Measurements from ENCODE around the gene TRAF3IP1. TPM values are rescaled to one million over a fixed set of nuclear protein-coding genes. Genes with fewer than 3 reads are reported as not detected.
"Not testable (repeated sequence)": the region's sequence is repeated elsewhere in the genome, so short reads cannot be mapped to it uniquely, and the experiment has no call there.

TRAF3IP1 gene, protein sequence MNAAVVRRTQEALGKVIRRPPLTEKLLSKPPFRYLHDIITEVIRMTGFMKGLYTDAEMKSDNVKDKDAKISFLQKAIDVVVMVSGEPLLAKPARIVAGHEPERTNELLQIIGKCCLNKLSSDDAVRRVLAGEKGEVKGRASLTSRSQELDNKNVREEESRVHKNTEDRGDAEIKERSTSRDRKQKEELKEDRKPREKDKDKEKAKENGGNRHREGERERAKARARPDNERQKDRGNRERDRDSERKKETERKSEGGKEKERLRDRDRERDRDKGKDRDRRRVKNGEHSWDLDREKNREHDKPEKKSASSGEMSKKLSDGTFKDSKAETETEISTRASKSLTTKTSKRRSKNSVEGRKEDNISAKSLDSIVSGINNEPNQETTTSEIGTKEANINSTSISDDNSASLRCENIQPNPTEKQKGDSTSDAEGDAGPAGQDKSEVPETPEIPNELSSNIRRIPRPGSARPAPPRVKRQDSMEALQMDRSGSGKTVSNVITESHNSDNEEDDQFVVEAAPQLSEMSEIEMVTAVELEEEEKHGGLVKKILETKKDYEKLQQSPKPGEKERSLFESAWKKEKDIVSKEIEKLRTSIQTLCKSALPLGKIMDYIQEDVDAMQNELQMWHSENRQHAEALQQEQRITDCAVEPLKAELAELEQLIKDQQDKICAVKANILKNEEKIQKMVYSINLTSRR
- 14.4 and 15.4 TPM in 2 replicates for total RNA-seq

DNA sequence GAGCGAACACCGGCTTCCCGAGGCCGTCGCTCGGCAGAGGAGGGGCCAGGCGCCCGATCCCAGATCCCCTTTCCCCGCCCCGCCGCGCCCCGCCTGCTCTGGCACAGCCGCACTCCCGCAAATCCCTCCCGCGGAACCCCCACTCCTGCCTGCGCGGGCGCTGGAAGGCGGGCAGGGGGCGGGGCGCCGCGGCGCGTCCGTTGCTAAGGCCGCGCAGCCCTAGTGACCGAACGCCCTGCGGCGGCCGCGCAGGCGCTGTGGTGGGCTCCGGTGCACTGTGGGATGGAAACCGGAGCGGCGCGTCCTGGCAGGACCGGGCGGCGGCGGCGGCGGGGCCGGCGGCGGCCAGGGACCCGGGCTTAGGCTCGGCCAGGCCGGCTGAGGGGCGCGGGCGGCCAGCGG, at the start of gene TRAF3IP1:
Gene TRAF3IP1 (plus strand): TSS at position 273 of the 402 bp plus-strand sequence. CDS start 145 bp downstream, outside the sequence.
- intact Hi-C loops (cut with micrococcal nuclease) = loop anchor here (1.0 to 2.0 kb wide), 3 partner anchors 32 to 119 kb away; partner anchors contain the start of genes ASB1 and PER2
- peaks cover 21% of the 10 kb centered on the region for H3K27me3 Mint-ChIP-seq (ENCODE audit: insufficient read depth)
- H3K36me3 Mint-ChIP-seq (ENCODE audit: low read depth) = no peaks in the 10 kb centered on the region
- peak; percentile 84 for DNase-seq (ENCODE audit: low spot score)
- H3K4me3 Mint-ChIP-seq = peak within 1 kb of the TSS; percentile 81
- H3K9me3 Mint-ChIP-seq = no peaks in the 10 kb centered on the region
- H3K27ac Mint-ChIP-seq = peak within 1 kb of the TSS; percentile 8
- peaks cover 15% of the 10 kb centered on the region for H3K4me1 Mint-ChIP-seq (ENCODE audit: low read depth)

DNA sequence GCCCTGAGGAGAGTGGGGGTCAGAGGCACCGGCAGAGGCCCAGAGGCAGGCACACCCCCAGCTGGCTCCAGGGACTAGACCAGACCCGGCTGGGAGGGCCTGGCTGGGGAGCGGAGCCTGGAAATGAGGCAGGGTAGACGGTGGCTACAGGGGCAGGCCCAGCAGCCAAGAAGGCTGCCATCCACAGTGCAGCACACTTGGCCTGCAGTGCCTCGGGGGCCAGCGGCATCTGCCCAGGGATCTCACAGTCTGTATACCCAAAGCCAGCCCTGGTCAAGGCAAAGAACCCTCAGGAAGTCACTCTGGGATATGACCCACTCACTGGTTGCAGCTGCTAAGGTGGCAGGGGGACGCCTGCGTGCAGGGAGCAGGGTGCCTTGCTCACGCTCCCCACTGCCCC, 49.7 kb upstream of the TRAF3IP1 start:
- Mint-ChIP-seq H3K27ac (no peak overlapping the region), H3K9me3 (no peaks in the 10 kb centered on the region), H3K36me3 (ENCODE audit: low read depth) (peaks cover 14% of the 10 kb centered on the region), H3K27me3 (ENCODE audit: insufficient read depth) (no peaks in the 10 kb centered on the region), H3K4me1 (ENCODE audit: low read depth) (no peaks in the 10 kb centered on the region), H3K4me3 (no peak overlapping the region)
- intact Hi-C loops (cut with micrococcal nuclease) = no loop called here
- DNase-seq (ENCODE audit: low spot score) = no peak

DNA sequence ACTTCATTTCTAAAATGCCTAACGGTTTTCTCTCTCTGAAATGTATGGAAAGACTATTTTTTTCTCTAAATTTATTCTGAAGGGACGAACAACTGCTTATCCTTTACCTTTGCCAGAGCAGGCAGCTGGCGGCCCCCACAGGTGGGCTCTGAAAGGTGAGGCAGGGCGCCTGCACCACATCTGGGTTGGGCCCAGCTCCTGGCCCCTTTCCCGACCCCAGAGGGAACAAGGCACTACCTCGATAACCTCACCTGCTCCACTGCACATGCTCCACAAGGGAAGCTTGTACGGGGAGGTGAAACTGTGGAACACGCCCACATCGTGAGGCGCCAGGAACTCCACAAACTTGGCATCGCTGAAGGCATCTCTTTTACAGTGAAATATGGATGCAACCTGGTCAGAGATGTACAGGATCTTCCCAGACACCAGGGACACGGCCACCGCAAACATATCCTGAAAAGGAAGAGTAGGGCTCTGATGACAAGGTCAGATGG, 49.2 kb upstream of the TRAF3IP1 start:
- H3K36me3 Mint-ChIP-seq (ENCODE audit: low read depth) = peaks cover 14% of the 10 kb centered on the region
- no peak overlapping the region for H3K27ac Mint-ChIP-seq
- H3K27me3 Mint-ChIP-seq (ENCODE audit: insufficient read depth) = no peaks in the 10 kb centered on the region
- no peaks in the 10 kb centered on the region for H3K9me3 Mint-ChIP-seq
- intact Hi-C loops (cut with micrococcal nuclease) = no loop called here
- no peaks in the 10 kb centered on the region for H3K4me1 Mint-ChIP-seq (ENCODE audit: low read depth)
- no peak overlapping the region for H3K4me3 Mint-ChIP-seq
- no peak for DNase-seq (ENCODE audit: low spot score)

DNA sequence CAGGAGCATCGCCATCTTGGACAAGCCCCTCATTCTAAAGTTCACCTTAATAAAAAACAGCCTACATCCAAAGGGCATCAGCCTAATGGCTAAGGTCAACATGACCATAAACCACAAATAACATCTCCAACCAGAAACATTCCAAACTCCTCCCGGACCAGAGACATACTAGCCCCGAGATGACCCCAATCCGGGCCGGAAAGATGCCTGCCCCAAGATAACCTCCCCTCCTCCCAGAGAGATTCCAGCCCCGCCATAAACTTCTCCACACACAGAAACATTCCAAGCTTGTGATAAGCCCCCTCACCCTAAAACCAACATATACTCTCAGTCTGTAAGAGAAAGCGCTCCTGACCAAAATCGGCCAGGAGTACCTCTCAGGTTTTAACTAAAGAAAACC, 48.6 kb upstream of the TRAF3IP1 start:
- H3K27me3 Mint-ChIP-seq (ENCODE audit: insufficient read depth); H3K9me3 Mint-ChIP-seq; intact Hi-C loops (cut with micrococcal nuclease); H3K4me3 Mint-ChIP-seq; H3K4me1 Mint-ChIP-seq (ENCODE audit: low read depth); DNase-seq (ENCODE audit: low spot score); H3K27ac Mint-ChIP-seq: not testable (repeated sequence)
- H3K36me3 Mint-ChIP-seq (ENCODE audit: low read depth) = peaks cover 18% of the 10 kb centered on the region

DNA sequence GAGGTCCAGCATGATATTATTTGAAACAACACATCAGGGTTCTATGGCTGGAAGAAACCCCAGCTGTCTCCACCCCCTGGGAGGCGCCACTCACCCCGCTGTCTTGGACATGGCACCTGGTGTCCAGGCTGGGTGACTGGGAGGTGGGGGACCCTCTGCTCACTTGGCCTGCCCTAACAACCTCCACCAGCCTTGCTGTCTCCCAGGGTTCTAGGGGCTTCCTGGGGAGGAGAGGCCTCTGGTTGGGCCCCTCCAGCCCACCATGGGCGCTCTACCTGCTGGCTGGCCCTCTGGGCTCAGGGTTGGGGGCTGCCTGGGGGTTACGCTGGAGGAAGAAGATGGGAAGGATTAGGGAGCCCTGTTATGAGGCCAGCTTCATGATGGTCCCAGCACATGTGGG, 48.2 kb upstream of the TRAF3IP1 start:
- no peak overlapping the region for H3K27ac Mint-ChIP-seq
- intact Hi-C loops (cut with micrococcal nuclease) = no loop called here
- H3K4me1 Mint-ChIP-seq (ENCODE audit: low read depth) = no peaks in the 10 kb centered on the region
- H3K27me3 Mint-ChIP-seq (ENCODE audit: insufficient read depth) = no peaks in the 10 kb centered on the region
- peaks cover 20% of the 10 kb centered on the region for H3K36me3 Mint-ChIP-seq (ENCODE audit: low read depth)
- no peaks in the 10 kb centered on the region for H3K9me3 Mint-ChIP-seq
- H3K4me3 Mint-ChIP-seq = no peak overlapping the region
- no peak for DNase-seq (ENCODE audit: low spot score)

DNA sequence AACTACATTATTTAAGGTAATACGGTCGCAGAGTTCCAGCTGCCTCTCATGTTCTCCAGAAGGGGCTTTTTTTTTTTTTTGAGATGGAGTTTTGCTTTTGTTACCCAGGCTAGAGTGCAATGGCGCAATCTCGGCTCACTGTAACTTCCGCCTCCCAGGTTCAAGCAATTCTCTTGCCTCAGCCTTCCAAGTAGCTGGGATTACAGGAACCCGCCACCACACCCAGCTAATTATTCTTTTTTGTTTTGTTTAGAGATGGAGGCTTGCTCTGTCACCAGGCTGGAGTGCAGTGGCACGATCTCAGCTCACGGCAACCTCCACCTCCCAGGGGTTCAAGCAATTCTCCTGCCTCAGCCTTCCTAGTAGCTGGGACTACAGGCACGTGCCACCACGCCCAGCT, 46.9 kb upstream of the TRAF3IP1 start:
- H3K36me3 Mint-ChIP-seq (ENCODE audit: low read depth) = peaks cover 17% of the 10 kb centered on the region
- DNase-seq (ENCODE audit: low spot score); H3K27me3 Mint-ChIP-seq (ENCODE audit: insufficient read depth); H3K9me3 Mint-ChIP-seq; H3K27ac Mint-ChIP-seq; H3K4me1 Mint-ChIP-seq (ENCODE audit: low read depth); H3K4me3 Mint-ChIP-seq; intact Hi-C loops (cut with micrococcal nuclease): not testable (repeated sequence)

DNA sequence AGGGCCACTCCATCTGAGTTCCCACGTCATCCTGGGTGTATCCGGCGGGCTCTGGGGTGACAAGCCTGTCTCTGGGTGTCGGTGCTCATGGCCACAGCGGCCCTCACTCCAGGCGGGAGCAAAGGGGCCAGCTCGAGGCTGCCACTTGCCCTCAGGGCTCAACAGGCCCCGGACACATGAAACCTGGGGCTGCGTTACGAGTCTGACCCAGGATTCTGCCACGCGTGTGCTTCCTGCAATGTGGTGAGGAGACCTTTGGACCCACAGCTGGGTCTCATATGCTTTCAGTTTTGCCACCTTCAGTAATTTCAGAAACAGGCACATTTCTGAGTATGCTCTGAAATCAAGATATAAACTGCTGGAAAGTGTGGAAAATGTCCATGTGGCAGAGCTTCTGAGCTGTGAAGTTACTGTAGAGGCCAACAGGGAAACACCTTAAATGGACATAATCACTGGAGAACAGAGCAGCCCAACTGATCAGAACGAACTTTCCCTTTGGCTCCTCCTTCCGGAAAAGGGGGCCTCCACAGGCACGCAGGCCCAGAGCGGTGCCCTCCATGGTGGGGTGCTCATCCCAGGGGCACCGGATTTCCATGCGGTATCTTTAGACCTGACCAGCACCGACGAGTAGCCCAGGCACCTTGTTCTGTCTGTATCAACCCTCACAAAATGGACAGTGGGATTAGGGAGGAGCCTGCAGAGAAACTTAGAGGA, 46.0 kb upstream of the TRAF3IP1 start:
- Mint-ChIP-seq H3K4me1 (ENCODE audit: low read depth) (no peaks in the 10 kb centered on the region), H3K27ac (no peak overlapping the region), H3K27me3 (ENCODE audit: insufficient read depth) (no peaks in the 10 kb centered on the region), H3K4me3 (no peak overlapping the region), H3K9me3 (no peaks in the 10 kb centered on the region), H3K36me3 (ENCODE audit: low read depth) (peaks cover 17% of the 10 kb centered on the region)
- intact Hi-C loops (cut with micrococcal nuclease) = no loop called here
- DNase-seq (ENCODE audit: low spot score) = no peak

DNA sequence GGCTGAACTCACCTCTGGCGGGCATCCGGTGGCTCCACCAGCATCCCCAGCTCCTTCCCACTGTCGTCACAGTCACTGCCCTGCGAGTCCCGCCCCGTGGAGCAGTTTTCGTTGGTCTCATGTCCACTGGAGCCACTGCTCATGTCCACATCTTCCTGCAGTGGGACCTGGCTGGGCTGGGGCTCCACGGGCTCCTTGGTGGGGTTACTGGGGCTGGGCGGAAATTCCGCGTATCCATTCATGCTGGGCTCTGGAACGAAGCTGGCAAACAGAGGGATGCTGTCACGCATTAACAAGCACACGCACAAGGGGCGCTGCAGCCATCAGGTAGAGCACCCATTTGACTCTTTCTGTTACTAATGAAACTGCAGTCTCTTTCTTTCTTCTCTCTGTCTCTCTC, 42.6 kb upstream of the TRAF3IP1 start:
- DNase-seq (ENCODE audit: low spot score) = no peak
- Mint-ChIP-seq H3K27me3 (ENCODE audit: insufficient read depth) (no peaks in the 10 kb centered on the region), H3K4me3 (no peak overlapping the region), H3K4me1 (ENCODE audit: low read depth) (no peaks in the 10 kb centered on the region), H3K36me3 (ENCODE audit: low read depth) (peaks cover 15% of the 10 kb centered on the region), H3K9me3 (no peaks in the 10 kb centered on the region), H3K27ac (no peak overlapping the region)
- intact Hi-C loops (cut with micrococcal nuclease) = no loop called here

DNA sequence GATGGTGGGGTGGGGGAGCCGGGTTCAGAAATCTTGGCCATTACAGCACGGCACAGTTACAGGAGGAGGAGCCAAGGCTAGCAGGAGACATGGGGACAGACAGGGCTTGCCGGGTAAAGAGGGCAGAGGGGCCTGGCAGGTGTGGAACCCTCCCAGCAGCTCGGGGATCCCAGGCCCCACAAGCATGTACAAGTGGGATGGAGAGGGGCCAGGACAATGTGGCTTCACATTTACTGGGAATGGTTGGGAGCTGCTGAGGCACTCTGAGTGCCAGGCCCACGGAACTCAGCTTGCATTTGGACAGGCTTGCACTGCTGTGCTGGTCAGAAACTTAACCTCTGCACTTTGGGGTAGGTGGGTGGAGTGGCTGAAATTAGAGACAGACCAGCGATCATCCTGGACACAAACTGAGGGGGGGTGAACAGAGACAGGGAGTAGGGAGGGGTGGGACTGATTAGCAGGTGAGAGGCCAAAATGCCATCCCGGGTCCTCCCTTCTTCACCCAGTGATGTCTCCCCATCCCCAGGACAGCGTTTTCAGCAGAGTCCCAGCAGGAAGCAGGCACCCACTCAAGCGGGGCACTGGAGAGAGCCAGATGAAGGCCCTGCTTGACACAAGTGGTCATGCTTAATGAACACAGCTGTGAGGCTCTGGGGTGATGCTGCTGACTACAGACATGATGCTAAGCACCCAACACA, 41.5 kb upstream of the TRAF3IP1 start:
- no peak overlapping the region for H3K4me3 Mint-ChIP-seq
- H3K4me1 Mint-ChIP-seq (ENCODE audit: low read depth) = no peaks in the 10 kb centered on the region
- H3K27me3 Mint-ChIP-seq (ENCODE audit: insufficient read depth) = no peaks in the 10 kb centered on the region
- H3K36me3 Mint-ChIP-seq (ENCODE audit: low read depth) = peaks cover 12% of the 10 kb centered on the region
- no peaks in the 10 kb centered on the region for H3K9me3 Mint-ChIP-seq
- intact Hi-C loops (cut with micrococcal nuclease) = no loop called here
- H3K27ac Mint-ChIP-seq = no peak overlapping the region
- DNase-seq (ENCODE audit: low spot score) = no peak

DNA sequence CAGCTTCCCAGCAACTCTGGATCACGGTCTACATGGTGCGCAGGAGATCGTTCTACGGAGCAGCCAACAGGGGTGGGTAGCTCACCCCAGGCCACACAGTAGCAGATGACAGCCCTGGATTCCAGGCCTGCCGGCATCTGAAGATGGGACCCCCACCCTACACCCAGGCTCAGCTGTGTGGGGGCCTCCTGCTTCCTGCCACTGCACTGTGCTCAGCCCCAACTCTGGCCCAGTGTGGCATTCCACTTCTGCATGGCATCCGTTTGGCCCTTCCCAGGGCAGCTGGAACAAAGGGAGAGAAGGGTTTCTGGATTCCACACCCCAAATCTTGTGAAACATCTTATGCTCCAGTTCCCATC, 41.0 kb upstream of the TRAF3IP1 start:
- Mint-ChIP-seq H3K9me3 (no peaks in the 10 kb centered on the region), H3K4me3 (no peak overlapping the region), H3K4me1 (ENCODE audit: low read depth) (no peaks in the 10 kb centered on the region), H3K27ac (no peak overlapping the region), H3K27me3 (ENCODE audit: insufficient read depth) (no peaks in the 10 kb centered on the region), H3K36me3 (ENCODE audit: low read depth) (peaks cover 12% of the 10 kb centered on the region)
- intact Hi-C loops (cut with micrococcal nuclease) = no loop called here
- DNase-seq (ENCODE audit: low spot score) = no peak

DNA sequence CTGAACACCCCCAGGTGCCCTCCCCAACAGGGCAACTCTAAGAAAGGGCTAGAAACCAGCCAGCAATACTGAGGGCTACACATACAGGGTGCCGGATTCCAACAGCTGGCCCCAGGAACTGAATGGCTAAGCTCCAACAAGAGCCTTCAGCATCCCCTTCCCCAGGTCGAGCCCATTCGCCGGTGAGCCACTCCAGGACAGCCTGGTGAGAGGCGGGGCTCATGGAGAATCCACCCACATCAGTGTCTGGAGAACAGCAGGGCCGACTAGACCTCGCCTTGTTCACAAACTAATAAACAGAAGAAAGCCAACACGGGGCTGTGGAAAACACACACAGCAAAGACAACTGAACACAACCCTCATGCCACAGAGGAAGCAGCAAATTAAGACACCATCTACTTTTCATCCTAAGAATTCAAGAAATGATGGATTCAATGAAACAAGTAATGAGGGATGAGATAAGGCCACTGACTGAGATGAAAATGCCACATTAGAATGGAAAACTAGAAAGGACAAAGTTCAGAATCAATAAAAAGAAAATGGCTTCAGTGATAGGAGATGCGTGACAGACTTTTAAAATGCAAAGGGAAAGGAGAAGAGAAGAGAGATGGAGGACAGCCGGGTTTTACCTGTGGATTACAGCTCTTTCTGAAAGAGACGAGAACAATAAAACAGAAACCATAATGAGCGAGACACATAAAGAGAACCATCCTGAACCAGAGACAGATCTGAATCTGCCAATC, 40.1 kb upstream of the TRAF3IP1 start:
- Mint-ChIP-seq H3K4me3 (no peak overlapping the region), H3K4me1 (ENCODE audit: low read depth) (no peaks in the 10 kb centered on the region)

More for the DNA sequence above, 40.1 kb upstream of the TRAF3IP1 start:
- Mint-ChIP-seq H3K36me3 (ENCODE audit: low read depth) (peaks cover 8% of the 10 kb centered on the region), H3K27ac (no peak overlapping the region), H3K9me3 (no peaks in the 10 kb centered on the region), H3K27me3 (ENCODE audit: insufficient read depth) (peaks cover 3% of the 10 kb centered on the region)
- intact Hi-C loops (cut with micrococcal nuclease) = no loop called here
- no peak for DNase-seq (ENCODE audit: low spot score)

All from activated T-helper 1 cell treated with anti-CD3 and anti-CD28 coated beads, Interleukin-12 subunit alpha, Interleukin-12 subunit beta, Interleukin-2, Interleukin-4 antibody, amounts not matched to agents 30 ng/mL and 10 ng/mL and 1 ng/mL, durations not matched to agents 14 hours and 24 hours and 36 hours (primary cell).